Measurements from ENCODE around the gene CAMK1D.

The CAMK1D gene

DNA sequence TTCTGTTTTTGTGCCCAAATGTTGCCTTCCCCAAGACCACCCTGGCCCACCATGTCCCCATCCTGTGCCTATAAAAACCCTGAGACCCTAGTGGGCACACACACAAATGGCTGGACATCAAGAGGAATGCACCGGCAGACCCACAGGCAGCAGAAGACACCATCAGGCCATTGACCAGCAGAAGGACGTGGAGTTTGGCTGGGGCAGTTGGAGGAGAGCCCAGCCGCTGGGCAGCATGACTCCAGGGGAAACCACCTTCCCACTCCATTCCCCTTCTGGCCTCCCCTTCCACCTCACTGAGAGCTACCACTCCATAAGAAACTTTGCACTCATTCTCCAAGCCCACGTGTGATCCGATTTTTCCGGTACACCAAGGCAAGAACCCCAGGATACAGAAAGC, 309.2 kb downstream of the CAMK1D start:
- H3K79me2 ChIP-seq (ENCODE audit: insufficient read depth, low read length): no peaks in the 10 kb centered on the region
- no peak overlapping the region for H3K27ac ChIP-seq (ENCODE audit: low read length)
- no peaks in the 10 kb centered on the region for H3K27me3 ChIP-seq (ENCODE audit: insufficient read depth, low read length, poor library complexity)
- H3K9ac ChIP-seq (ENCODE audit: low read depth, low read length): no peak overlapping the region
- no peaks in the 10 kb centered on the region for H3K36me3 ChIP-seq (ENCODE audit: insufficient read depth, low read length)
- no peak overlapping the region for H3K4me3 ChIP-seq (ENCODE audit: low read depth in 1 of 2, low read length in 2 of 2)
- H3K4me1 ChIP-seq (ENCODE audit: insufficient read depth, low read length): peaks cover 7% of the 10 kb centered on the region; the same call in 1 of the 2 replicates
- H3K9me3 ChIP-seq (ENCODE audit: insufficient read depth, low read length, severe bottlenecking): peaks cover 12% of the 10 kb centered on the region
- H2AFZ ChIP-seq (ENCODE audit: low read depth, low read length): no peak overlapping the region
- ATAC-seq (ENCODE audit: insufficient read depth, low read depth): no peak
- H4K20me1 ChIP-seq (ENCODE audit: insufficient read depth, low read length): no peaks in the 10 kb centered on the region
- no peak overlapping the region for H3K4me2 ChIP-seq (ENCODE audit: insufficient read depth, low read length)
- no peak for DNase-seq
- TF ChIP-seq, protein P1, sequence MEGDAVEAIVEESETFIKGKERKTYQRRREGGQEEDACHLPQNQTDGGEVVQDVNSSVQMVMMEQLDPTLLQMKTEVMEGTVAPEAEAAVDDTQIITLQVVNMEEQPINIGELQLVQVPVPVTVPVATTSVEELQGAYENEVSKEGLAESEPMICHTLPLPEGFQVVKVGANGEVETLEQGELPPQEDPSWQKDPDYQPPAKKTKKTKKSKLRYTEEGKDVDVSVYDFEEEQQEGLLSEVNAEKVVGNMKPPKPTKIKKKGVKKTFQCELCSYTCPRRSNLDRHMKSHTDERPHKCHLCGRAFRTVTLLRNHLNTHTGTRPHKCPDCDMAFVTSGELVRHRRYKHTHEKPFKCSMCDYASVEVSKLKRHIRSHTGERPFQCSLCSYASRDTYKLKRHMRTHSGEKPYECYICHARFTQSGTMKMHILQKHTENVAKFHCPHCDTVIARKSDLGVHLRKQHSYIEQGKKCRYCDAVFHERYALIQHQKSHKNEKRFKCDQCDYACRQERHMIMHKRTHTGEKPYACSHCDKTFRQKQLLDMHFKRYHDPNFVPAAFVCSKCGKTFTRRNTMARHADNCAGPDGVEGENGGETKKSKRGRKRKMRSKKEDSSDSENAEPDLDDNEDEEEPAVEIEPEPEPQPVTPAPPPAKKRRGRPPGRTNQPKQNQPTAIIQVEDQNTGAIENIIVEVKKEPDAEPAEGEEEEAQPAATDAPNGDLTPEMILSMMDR (IDR thresholded peaks at IDR 0.05; ENCODE audit: borderline replicate concordance, extremely low read depth, low read length, poor library complexity, severe bottlenecking): no peak
- TF ChIP-seq EZH2 (IDR thresholded peaks at IDR 0.05; ENCODE audit: borderline replicate concordance, low read depth, low read length, severe bottlenecking): no peak

DNA sequence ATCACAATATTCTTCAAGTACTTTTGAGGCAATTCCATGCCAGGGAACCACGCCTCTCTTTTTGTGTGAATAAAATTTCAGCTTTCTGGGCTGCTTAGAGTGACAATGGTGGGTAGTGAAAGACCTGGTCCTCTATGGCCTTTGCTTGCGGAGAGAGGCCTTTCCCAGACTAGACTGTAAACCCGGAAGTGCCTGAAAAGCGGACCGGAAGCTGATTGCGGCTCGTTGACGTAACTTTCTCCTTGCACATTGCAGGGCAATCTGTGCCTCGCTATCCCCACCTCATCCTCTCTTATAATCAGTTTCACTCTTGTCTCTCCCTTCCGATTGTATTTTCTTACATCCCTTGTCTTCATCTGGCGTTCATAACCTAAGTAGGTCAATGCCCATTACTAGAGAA, 310.4 kb downstream of the CAMK1D start:
- H3K27me3 ChIP-seq (ENCODE audit: insufficient read depth, low read length, poor library complexity): no peaks in the 10 kb centered on the region
- no peak overlapping the region for H3K9ac ChIP-seq (ENCODE audit: low read depth, low read length)
- H2AFZ ChIP-seq (ENCODE audit: low read depth, low read length): no peak overlapping the region
- DNase-seq: no peak
- no peak overlapping the region for H3K27ac ChIP-seq (ENCODE audit: low read length)
- peaks cover 7% of the 10 kb centered on the region; the same call in 1 of the 2 replicates for H3K4me1 ChIP-seq (ENCODE audit: insufficient read depth, low read length)
- peaks cover 5% of the 10 kb centered on the region for H3K9me3 ChIP-seq (ENCODE audit: insufficient read depth, low read length, severe bottlenecking)
- H3K36me3 ChIP-seq (ENCODE audit: insufficient read depth, low read length): no peaks in the 10 kb centered on the region
- no peaks in the 10 kb centered on the region for H3K79me2 ChIP-seq (ENCODE audit: insufficient read depth, low read length)
- H4K20me1 ChIP-seq (ENCODE audit: insufficient read depth, low read length): no peaks in the 10 kb centered on the region
- H3K4me2 ChIP-seq (ENCODE audit: insufficient read depth, low read length): no peak overlapping the region
- H3K4me3 ChIP-seq (ENCODE audit: low read depth in 1 of 2, low read length in 2 of 2): no peak overlapping the region
- TF ChIP-seq EZH2 (IDR thresholded peaks at IDR 0.05; ENCODE audit: borderline replicate concordance, low read depth, low read length, severe bottlenecking): no peak
- TF ChIP-seq, protein P1 (IDR thresholded peaks at IDR 0.05; ENCODE audit: borderline replicate concordance, extremely low read depth, low read length, poor library complexity, severe bottlenecking): no peak
- ATAC-seq (ENCODE audit: insufficient read depth, low read depth): no peak

DNA sequence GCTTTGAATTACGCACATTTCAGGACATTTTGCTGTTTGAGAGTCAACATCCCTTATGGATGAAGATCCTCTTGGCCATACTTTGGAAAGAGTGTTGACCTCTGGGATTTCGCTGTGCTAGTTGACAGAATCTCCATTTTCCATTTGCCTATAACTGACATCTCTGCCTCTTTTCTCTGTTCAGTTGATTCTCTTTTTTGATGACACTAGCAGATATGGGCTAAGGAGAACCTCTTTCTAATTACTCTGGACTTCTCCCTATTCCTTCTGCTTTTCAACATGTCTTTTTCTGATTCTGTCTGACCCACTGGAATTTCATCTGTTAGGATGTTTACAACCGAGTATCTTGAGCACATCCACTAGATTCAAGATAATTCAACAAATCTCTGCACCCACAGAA, 311.5 kb downstream of the CAMK1D start:
- Histone ChIP-seq H3K27ac (ENCODE audit: low read length) (no peak overlapping the region), H3K9ac (ENCODE audit: low read depth, low read length) (no peak overlapping the region), H2AFZ (ENCODE audit: low read depth, low read length) (no peak overlapping the region), H3K27me3 (ENCODE audit: insufficient read depth, low read length, poor library complexity) (no peaks in the 10 kb centered on the region), H3K9me3 (ENCODE audit: insufficient read depth, low read length, severe bottlenecking) (no peaks in the 10 kb centered on the region), H3K36me3 (ENCODE audit: insufficient read depth, low read length) (no peaks in the 10 kb centered on the region), H3K4me3 (ENCODE audit: low read depth in 1 of 2, low read length in 2 of 2) (no peak overlapping the region), H3K4me2 (ENCODE audit: insufficient read depth, low read length) (no peak overlapping the region), H4K20me1 (ENCODE audit: insufficient read depth, low read length) (no peaks in the 10 kb centered on the region), H3K79me2 (ENCODE audit: insufficient read depth, low read length) (no peaks in the 10 kb centered on the region), H3K4me1 (ENCODE audit: insufficient read depth, low read length) (peaks cover 6% of the 10 kb centered on the region; the same call in 1 of the 2 replicates)
- ATAC-seq (ENCODE audit: insufficient read depth, low read depth) (no peak), DNase-seq (no peak)
- no peak for TF ChIP-seq EZH2 (IDR thresholded peaks at IDR 0.05; ENCODE audit: borderline replicate concordance, low read depth, low read length, severe bottlenecking)
- TF ChIP-seq, protein P1 (IDR thresholded peaks at IDR 0.05; ENCODE audit: borderline replicate concordance, extremely low read depth, low read length, poor library complexity, severe bottlenecking): no peak

DNA sequence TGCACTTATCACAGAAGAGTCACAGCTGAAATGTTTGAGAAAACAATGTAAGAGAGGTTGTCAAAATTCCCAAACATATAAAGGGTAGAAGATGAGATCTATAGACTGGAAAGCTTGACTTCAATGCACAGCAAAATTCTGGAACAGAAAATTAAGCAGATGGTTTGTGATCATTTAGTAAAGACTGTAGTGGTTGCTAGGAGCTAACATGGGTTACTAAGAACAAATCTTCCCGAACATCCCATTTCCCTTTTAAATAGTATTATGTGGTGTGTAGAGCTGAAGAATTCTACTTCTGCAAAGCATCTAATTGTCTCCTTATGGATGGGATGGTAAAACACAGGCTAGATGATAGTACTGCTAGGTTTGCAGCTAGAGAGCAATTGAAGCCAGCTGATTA, 312.3 kb downstream of the CAMK1D start:
- ATAC-seq (ENCODE audit: insufficient read depth, low read depth): no peak
- H4K20me1 ChIP-seq (ENCODE audit: insufficient read depth, low read length): no peaks in the 10 kb centered on the region
- DNase-seq: no peak
- no peak for TF ChIP-seq EZH2 (IDR thresholded peaks at IDR 0.05; ENCODE audit: borderline replicate concordance, low read depth, low read length, severe bottlenecking)
- TF ChIP-seq, protein P1 (IDR thresholded peaks at IDR 0.05; ENCODE audit: borderline replicate concordance, extremely low read depth, low read length, poor library complexity, severe bottlenecking): no peak
- no peak overlapping the region for H3K27ac ChIP-seq (ENCODE audit: low read length)
- H3K4me2 ChIP-seq (ENCODE audit: insufficient read depth, low read length): no peak overlapping the region
- no peaks in the 10 kb centered on the region for H3K9me3 ChIP-seq (ENCODE audit: insufficient read depth, low read length, severe bottlenecking)
- no peaks in the 10 kb centered on the region for H3K27me3 ChIP-seq (ENCODE audit: insufficient read depth, low read length, poor library complexity)
- H3K9ac ChIP-seq (ENCODE audit: low read depth, low read length): no peak overlapping the region
- no peak overlapping the region for H2AFZ ChIP-seq (ENCODE audit: low read depth, low read length)
- H3K4me1 ChIP-seq (ENCODE audit: insufficient read depth, low read length): no peaks in the 10 kb centered on the region
- no peak overlapping the region for H3K4me3 ChIP-seq (ENCODE audit: low read depth in 1 of 2, low read length in 2 of 2)
- no peaks in the 10 kb centered on the region for H3K79me2 ChIP-seq (ENCODE audit: insufficient read depth, low read length)
- no peaks in the 10 kb centered on the region for H3K36me3 ChIP-seq (ENCODE audit: insufficient read depth, low read length)

Data from DND-41 (cell line).